Endodermal cell (in vitro differentiated cells): ENCODE results near the gene ZBTB46. TPM values are rescaled to one million over a fixed set of nuclear protein-coding genes. Genes with fewer than 3 reads are reported as not detected.

Source experiments
- DNase-seq: peaks from one replicate; pipeline ENCODE4 v3.0.0-alpha.2; 2017
- H3K27ac ChIP-seq: 2 replicates; pipeline ENCODE4 v1.5.1; 2013; ENCODE audit warnings: mild to moderate bottlenecking, low read depth, low read length, moderate library complexity
- H3K27me3 ChIP-seq: 2 replicates; pipeline ENCODE4 v1.6.1; 2013; ENCODE audit warnings: mild to moderate bottlenecking, low read length, moderate library complexity; ENCODE audit not compliant: insufficient read depth, control insufficient read depth, poor library complexity, severe bottlenecking
- H3K36me3 ChIP-seq: 2 replicates; pipeline ENCODE4 v1.7.0; 2013; ENCODE audit warnings: mild to moderate bottlenecking, low read length, moderate library complexity; ENCODE audit not compliant: control insufficient read depth, insufficient read depth
- H3K4me1 ChIP-seq: one replicate; pipeline ENCODE4 v1.7.0; 2013; ENCODE audit warnings: low read length; ENCODE audit not compliant: control insufficient read depth, insufficient read depth
- H3K4me3 ChIP-seq: 2 replicates; pipeline ENCODE4 v1.5.1; 2013; ENCODE audit warnings: mild to moderate bottlenecking, low read length, moderate library complexity
- H3K9ac ChIP-seq: 2 replicates; pipeline ENCODE4 v1.6.1; 2013; ENCODE audit warnings: mild to moderate bottlenecking, low read length, moderate library complexity; ENCODE audit not compliant: poor library complexity, severe bottlenecking; ENCODE audit errors: extremely low read depth
- H3K9me3 ChIP-seq: 2 replicates; pipeline ENCODE4 v1.6.1; 2013; ENCODE audit warnings: mild to moderate bottlenecking, low read length, moderate library complexity; ENCODE audit not compliant: control insufficient read depth
- H3K27ac Mint-ChIP-seq: 2 replicates; pipeline ENCODE4 v1.8.0; 2020; ENCODE audit warnings: mixed read lengths
- H3K27me3 Mint-ChIP-seq: 2 replicates; pipeline ENCODE4 v1.8.0; 2021; ENCODE audit warnings: mild to moderate bottlenecking, mixed read lengths; ENCODE audit not compliant: insufficient read depth
- H3K36me3 Mint-ChIP-seq: 2 replicates; pipeline ENCODE4 v1.8.0; 2020; ENCODE audit warnings: low read depth, mixed read lengths
- H3K4me1 Mint-ChIP-seq: 2 replicates; pipeline ENCODE4 v1.8.0; 2020; ENCODE audit warnings: mixed read lengths
- H3K4me3 Mint-ChIP-seq: 2 replicates; pipeline ENCODE4 v1.8.0; 2020; ENCODE audit warnings: mild to moderate bottlenecking, moderate library complexity, mixed read lengths
- H3K9me3 Mint-ChIP-seq: 2 replicates; pipeline ENCODE4 v1.8.0; 2020; ENCODE audit warnings: mild to moderate bottlenecking, mixed read lengths
- WGBS, 2 experiments: methylation state at CpG; one replicate each; pipeline versions ENCODE4 v1.1.5 to v1.1.7; 2013; ENCODE audit warnings: missing lambda C conversion rate in 2 of 2, mixed read lengths in 1 of 2; ENCODE audit not compliant: insufficient coverage in 1 of 2, insufficient read length in 1 of 2; 5-methylcytosine and 5-hydroxymethylcytosine counted together
- total RNA-seq, 2 donors: library from RNA; stranded (reverse); fragmentation: NEBNext Ultra II Directional in 1 of 2; extraction: Animal tissue kit (Norgen Biotek cat#: 25700) in 1 of 2; gene quantifications; 2 replicates in 1 of 2; 3 replicates in 1 of 2; pipeline ENCODE4 v1.2.1, GENCODE V29; 2021
- TF ChIP-seq, protein P1 (sequence below): fragments of 200-600 bp; sonication (generic); conservative IDR thresholded peaks from 2 replicates; pipeline ENCODE4 v1.5.0; 2021; ENCODE audit warnings: antibody characterized with exemption, mild to moderate bottlenecking

ZBTB46 gene
- total RNA-seq, 2 donors from 2014 or later, result 24.9 to 25.9 TPM

DNA sequence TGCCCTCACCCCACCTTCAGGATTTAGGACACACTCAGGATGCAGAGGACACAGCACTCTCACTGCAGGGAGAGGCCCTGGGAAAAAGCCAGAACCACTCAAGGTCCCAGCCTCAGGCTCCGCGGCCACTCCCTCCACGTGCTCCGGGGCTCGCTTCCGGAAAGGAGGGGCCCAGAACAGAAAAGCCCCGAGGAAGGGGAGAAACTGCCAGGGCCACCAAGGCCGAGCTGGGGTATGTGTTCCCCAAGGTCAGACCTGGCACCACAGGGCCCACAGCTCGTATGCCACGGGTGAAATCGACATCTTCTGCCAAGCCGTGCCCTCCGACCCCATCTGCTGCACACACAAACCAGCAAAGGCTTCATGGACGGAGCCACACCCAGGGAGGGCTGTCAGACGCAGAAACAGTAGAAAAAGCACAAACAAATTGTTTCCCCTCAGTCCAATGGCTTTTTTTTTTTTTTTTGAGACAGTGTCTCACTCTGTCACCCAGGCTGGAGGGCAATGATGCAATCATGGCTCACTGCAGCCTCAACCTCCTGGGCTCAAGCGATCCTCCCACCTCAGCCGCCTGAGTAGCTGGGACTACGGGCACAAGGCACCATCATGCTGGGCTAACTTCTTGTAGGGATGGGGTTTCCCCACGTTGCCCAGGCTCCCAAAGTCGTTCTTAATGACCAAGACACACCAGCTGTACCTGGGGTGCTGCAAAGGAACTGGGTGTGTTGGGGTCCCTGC lies 58.1 kb downstream of the ZBTB46 start:
- H3K4me1 Mint-ChIP-seq, result peaks cover 8% of the 10 kb centered on the region
- 90 to 92% methylated on average over 17 to 20 of the region's 20 CpGs for WGBS, 2 experiments
- H3K4me3 Mint-ChIP-seq, result no peak overlapping the region
- H3K4me3 ChIP-seq, result no peak overlapping the region
- H3K9me3 Mint-ChIP-seq, result no peaks in the 10 kb centered on the region
- peaks cover 8% of the 10 kb centered on the region for H3K36me3 ChIP-seq
- H3K27me3 ChIP-seq, result no peaks in the 10 kb centered on the region
- H3K27me3 Mint-ChIP-seq, result no peaks in the 10 kb centered on the region
- TF ChIP-seq, protein P1, sequence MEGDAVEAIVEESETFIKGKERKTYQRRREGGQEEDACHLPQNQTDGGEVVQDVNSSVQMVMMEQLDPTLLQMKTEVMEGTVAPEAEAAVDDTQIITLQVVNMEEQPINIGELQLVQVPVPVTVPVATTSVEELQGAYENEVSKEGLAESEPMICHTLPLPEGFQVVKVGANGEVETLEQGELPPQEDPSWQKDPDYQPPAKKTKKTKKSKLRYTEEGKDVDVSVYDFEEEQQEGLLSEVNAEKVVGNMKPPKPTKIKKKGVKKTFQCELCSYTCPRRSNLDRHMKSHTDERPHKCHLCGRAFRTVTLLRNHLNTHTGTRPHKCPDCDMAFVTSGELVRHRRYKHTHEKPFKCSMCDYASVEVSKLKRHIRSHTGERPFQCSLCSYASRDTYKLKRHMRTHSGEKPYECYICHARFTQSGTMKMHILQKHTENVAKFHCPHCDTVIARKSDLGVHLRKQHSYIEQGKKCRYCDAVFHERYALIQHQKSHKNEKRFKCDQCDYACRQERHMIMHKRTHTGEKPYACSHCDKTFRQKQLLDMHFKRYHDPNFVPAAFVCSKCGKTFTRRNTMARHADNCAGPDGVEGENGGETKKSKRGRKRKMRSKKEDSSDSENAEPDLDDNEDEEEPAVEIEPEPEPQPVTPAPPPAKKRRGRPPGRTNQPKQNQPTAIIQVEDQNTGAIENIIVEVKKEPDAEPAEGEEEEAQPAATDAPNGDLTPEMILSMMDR, result no peak
- H3K27ac ChIP-seq, result no peak overlapping the region
- no peak overlapping the region for H3K27ac Mint-ChIP-seq
- DNase-seq, result no peak
- H3K9ac ChIP-seq, result no peak overlapping the region
- H3K9me3 ChIP-seq, result no peaks in the 10 kb centered on the region
- H3K4me1 ChIP-seq, result no peaks in the 10 kb centered on the region
- H3K36me3 Mint-ChIP-seq, result peaks cover 28% of the 10 kb centered on the region

DNA sequence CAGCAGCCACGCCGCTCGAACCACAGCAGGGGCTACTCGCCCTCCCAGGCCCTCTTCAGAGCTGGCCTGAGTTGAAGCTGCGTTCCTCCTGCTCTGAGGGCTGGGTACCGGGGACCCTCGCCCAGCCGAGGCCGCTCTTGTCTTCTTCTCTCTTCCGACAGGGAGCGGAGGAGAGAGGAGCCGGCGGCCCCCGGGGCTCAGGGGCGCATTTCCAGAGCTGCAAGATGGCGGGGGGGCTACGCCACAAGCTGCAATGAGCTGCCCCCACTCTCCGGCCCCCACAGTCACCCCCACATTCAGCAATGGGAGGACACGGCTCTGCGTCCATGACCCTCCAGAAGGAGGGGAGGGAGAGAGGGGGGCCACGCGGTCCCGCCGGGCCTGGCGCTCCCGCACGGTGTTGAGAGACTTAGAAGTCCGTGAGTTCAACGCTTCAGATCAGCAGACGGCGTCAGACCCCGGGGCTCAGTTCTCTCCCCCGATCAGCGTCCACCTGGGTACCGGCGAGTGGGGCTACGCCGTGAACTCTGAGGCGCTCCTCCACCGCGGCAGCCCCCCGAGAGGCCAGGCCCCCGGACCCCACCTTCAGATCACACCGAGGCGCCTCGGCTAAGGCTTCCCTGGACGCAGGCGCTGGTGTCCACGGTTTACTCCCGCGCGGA lies 59.9 kb downstream of the ZBTB46 start:
- H3K27me3 ChIP-seq, result no peaks in the 10 kb centered on the region
- TF ChIP-seq, protein P1, result no peak
- Mint-ChIP-seq H3K27me3 (no peaks in the 10 kb centered on the region), H3K27ac (no peak overlapping the region), H3K4me3 (no peak overlapping the region), H3K36me3 (peaks cover 28% of the 10 kb centered on the region), H3K4me1 (peaks cover 8% of the 10 kb centered on the region), H3K9me3 (no peaks in the 10 kb centered on the region)
- H3K27ac ChIP-seq, result no peak overlapping the region
- no peak overlapping the region for H3K4me3 ChIP-seq
- H3K4me1 ChIP-seq, result no peaks in the 10 kb centered on the region
- no peak for DNase-seq
- 92 to 98% methylated on average over 32 to 50 of the region's 52 CpGs for WGBS, 2 experiments
- no peaks in the 10 kb centered on the region for H3K9me3 ChIP-seq
- no peak overlapping the region for H3K9ac ChIP-seq
- H3K36me3 ChIP-seq, result peaks cover 8% of the 10 kb centered on the region

DNA sequence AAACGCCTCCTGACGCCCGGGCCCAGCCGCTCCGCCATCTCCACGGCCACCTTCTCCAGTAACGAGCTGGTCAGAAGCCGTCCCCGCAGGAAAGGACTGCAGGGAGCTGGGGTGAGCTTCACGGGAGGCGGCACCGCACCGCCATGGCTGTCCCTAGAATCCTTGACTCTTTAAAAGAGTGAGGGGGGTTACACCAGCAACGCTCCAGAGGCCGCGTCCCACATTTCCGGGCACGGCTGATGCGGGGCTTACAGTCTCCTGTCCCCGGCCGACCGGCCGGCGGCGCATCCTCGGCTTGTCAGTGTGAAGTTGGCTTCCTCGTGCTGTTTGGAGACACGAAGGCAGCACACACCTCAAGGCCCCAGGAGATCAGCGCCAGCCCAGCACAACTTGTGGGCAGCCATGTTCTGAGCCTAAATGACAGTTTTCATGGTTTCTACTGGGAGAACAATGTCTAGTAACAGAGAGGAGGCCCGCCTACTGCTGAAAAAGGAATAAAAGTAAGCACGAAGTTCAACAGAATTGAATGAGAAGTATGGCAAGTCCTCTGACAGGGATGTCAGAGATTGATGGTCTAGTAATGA lies 61.1 kb downstream of the ZBTB46 start:
- Histone ChIP-seq H3K27ac (no peak overlapping the region), H3K36me3 (peaks cover 8% of the 10 kb centered on the region), H3K9ac (no peak overlapping the region), H3K27me3 (no peaks in the 10 kb centered on the region), H3K4me1 (no peaks in the 10 kb centered on the region), H3K4me3 (no peak overlapping the region), H3K9me3 (no peaks in the 10 kb centered on the region)
- no peaks in the 10 kb centered on the region for H3K4me1 Mint-ChIP-seq
- no peak for DNase-seq
- H3K27me3 Mint-ChIP-seq, result no peaks in the 10 kb centered on the region
- peaks cover 33% of the 10 kb centered on the region for H3K36me3 Mint-ChIP-seq
- H3K9me3 Mint-ChIP-seq, result no peaks in the 10 kb centered on the region
- H3K4me3 Mint-ChIP-seq, result no peak overlapping the region
- 96% methylated on average over 28 to 31 of the region's 31 CpGs for WGBS, 2 experiments
- TF ChIP-seq, protein P1, result no peak
- no peak overlapping the region for H3K27ac Mint-ChIP-seq
